ENCODE results near the gene ABHD2.
"Not testable (repeated sequence)": the region's sequence is repeated elsewhere in the genome, so short reads cannot be mapped to it uniquely, and the experiment has no call there.

ABHD2 gene

GRCh38 chr15:89130201-89130600, 41.9 kb downstream of the ABHD2 start:
- no peak overlapping the region for H3K4me3 Mint-ChIP-seq

GRCh38 chr15:89131731-89132130, 43.5 kb downstream of the ABHD2 start:
- Mint-ChIP-seq H3K36me3 (ENCODE audit: low read depth) (peaks cover 34% of the 10 kb centered on the region), H3K9me3 (no peaks in the 10 kb centered on the region), H3K4me3 (no peak overlapping the region), H3K4me1 (ENCODE audit: low read depth) (peaks cover 56% of the 10 kb centered on the region), H3K27ac (no peak overlapping the region), H3K27me3 (no peaks in the 10 kb centered on the region)

More at GRCh38 chr15:89130201-89130600, 41.9 kb downstream of the ABHD2 start:
- Mint-ChIP-seq H3K9me3 (no peaks in the 10 kb centered on the region), H3K4me1 (ENCODE audit: low read depth) (peaks cover 52% of the 10 kb centered on the region), H3K27me3 (no peaks in the 10 kb centered on the region), H3K27ac (peak overlapping the region; percentile 74), H3K36me3 (ENCODE audit: low read depth) (peaks cover 38% of the 10 kb centered on the region)

- Mint-ChIP-seq H3K36me3 (ENCODE audit: low read depth) (peaks cover 37% of the 10 kb centered on the region), H3K27ac (peak overlapping the region; percentile 21), H3K4me3 (peak overlapping the region; percentile 2), H3K27me3 (no peaks in the 10 kb centered on the region), H3K9me3 (no peaks in the 10 kb centered on the region), H3K4me1 (ENCODE audit: low read depth) (peaks cover 59% of the 10 kb centered on the region)
Observed at GRCh38 chr15:89132611-89133507, 44.6 kb downstream of the ABHD2 start.

- Mint-ChIP-seq H3K36me3 (ENCODE audit: low read depth) (peaks cover 37% of the 10 kb centered on the region), H3K4me1 (ENCODE audit: low read depth) (peaks cover 59% of the 10 kb centered on the region)
- not testable (repeated sequence) for H3K4me3 Mint-ChIP-seq, H3K27me3 Mint-ChIP-seq, H3K9me3 Mint-ChIP-seq, H3K27ac Mint-ChIP-seq
Observed at GRCh38 chr15:89135387-89136077, 47.3 kb downstream of the ABHD2 start.

GRCh38 chr15:89136078-89136806, 48.0 kb downstream of the ABHD2 start:
- peaks cover 53% of the 10 kb centered on the region for H3K4me1 Mint-ChIP-seq (ENCODE audit: low read depth)
- H3K36me3 Mint-ChIP-seq (ENCODE audit: low read depth): peaks cover 31% of the 10 kb centered on the region

GRCh38 chr15:89136818-89137772, 48.8 kb downstream of the ABHD2 start:
- Mint-ChIP-seq H3K27me3 (no peaks in the 10 kb centered on the region), H3K27ac (no peak overlapping the region), H3K9me3 (no peaks in the 10 kb centered on the region), H3K4me3 (no peak overlapping the region), H3K4me1 (ENCODE audit: low read depth) (peaks cover 51% of the 10 kb centered on the region), H3K36me3 (ENCODE audit: low read depth) (peaks cover 26% of the 10 kb centered on the region)

More at GRCh38 chr15:89136078-89136806, 48.0 kb downstream of the ABHD2 start:
- Mint-ChIP-seq H3K27me3 (no peaks in the 10 kb centered on the region), H3K9me3 (no peaks in the 10 kb centered on the region), H3K27ac (no peak overlapping the region), H3K4me3 (no peak overlapping the region)

- Mint-ChIP-seq H3K9me3 (no peaks in the 10 kb centered on the region), H3K4me3 (no peak overlapping the region), H3K36me3 (ENCODE audit: low read depth) (peaks cover 25% of the 10 kb centered on the region), H3K27ac (no peak overlapping the region), H3K4me1 (ENCODE audit: low read depth) (peaks cover 51% of the 10 kb centered on the region), H3K27me3 (no peaks in the 10 kb centered on the region)
Observed at GRCh38 chr15:89137926-89138325, 49.7 kb downstream of the ABHD2 start.

GRCh38 chr15:89138999-89139612, 50.9 kb downstream of the ABHD2 start:
- Mint-ChIP-seq H3K36me3 (ENCODE audit: low read depth) (peaks cover 16% of the 10 kb centered on the region), H3K9me3 (no peaks in the 10 kb centered on the region), H3K4me3 (no peak overlapping the region), H3K4me1 (ENCODE audit: low read depth) (peaks cover 53% of the 10 kb centered on the region), H3K27ac (no peak overlapping the region), H3K27me3 (no peaks in the 10 kb centered on the region)

- no peaks in the 10 kb centered on the region for H3K9me3 Mint-ChIP-seq
- peaks cover 20% of the 10 kb centered on the region for H3K36me3 Mint-ChIP-seq (ENCODE audit: low read depth)
- H3K4me1 Mint-ChIP-seq (ENCODE audit: low read depth): peaks cover 57% of the 10 kb centered on the region
- H3K27ac Mint-ChIP-seq: peak overlapping the region; percentile 59
- no peak overlapping the region for H3K4me3 Mint-ChIP-seq
- H3K27me3 Mint-ChIP-seq: no peaks in the 10 kb centered on the region
Observed at GRCh38 chr15:89139613-89140499, 51.6 kb downstream of the ABHD2 start.

GRCh38 chr15:89140595-89140994, 52.3 kb downstream of the ABHD2 start:
- Mint-ChIP-seq H3K27me3 (no peaks in the 10 kb centered on the region), H3K4me3 (no peak overlapping the region), H3K27ac (peak overlapping the region; percentile 10), H3K36me3 (ENCODE audit: low read depth) (peaks cover 22% of the 10 kb centered on the region), H3K9me3 (no peaks in the 10 kb centered on the region), H3K4me1 (ENCODE audit: low read depth) (peaks cover 59% of the 10 kb centered on the region)

GRCh38 chr15:89141159-89141558, 52.9 kb downstream of the ABHD2 start:
- peaks cover 22% of the 10 kb centered on the region for H3K36me3 Mint-ChIP-seq (ENCODE audit: low read depth)
- not testable (repeated sequence) for H3K4me3 Mint-ChIP-seq, H3K9me3 Mint-ChIP-seq, H3K27me3 Mint-ChIP-seq, H3K27ac Mint-ChIP-seq
- peaks cover 55% of the 10 kb centered on the region for H3K4me1 Mint-ChIP-seq (ENCODE audit: low read depth)

- H3K27me3 Mint-ChIP-seq: no peaks in the 10 kb centered on the region
- H3K27ac Mint-ChIP-seq: no peak overlapping the region
- H3K36me3 Mint-ChIP-seq (ENCODE audit: low read depth): peaks cover 19% of the 10 kb centered on the region
- H3K4me1 Mint-ChIP-seq (ENCODE audit: low read depth): peaks cover 48% of the 10 kb centered on the region
- no peaks in the 10 kb centered on the region for H3K9me3 Mint-ChIP-seq
- no peak overlapping the region for H3K4me3 Mint-ChIP-seq
Observed at GRCh38 chr15:89141885-89142284, 53.6 kb downstream of the ABHD2 start.

GRCh38 chr15:89142423-89142822, 54.2 kb downstream of the ABHD2 start:
- no peak overlapping the region for H3K4me3 Mint-ChIP-seq
- no peaks in the 10 kb centered on the region for H3K9me3 Mint-ChIP-seq
- H3K27ac Mint-ChIP-seq: no peak overlapping the region
- H3K4me1 Mint-ChIP-seq (ENCODE audit: low read depth): peaks cover 43% of the 10 kb centered on the region
- no peaks in the 10 kb centered on the region for H3K27me3 Mint-ChIP-seq
- peaks cover 15% of the 10 kb centered on the region for H3K36me3 Mint-ChIP-seq (ENCODE audit: low read depth)

Data from stimulated activated naive CD8-positive, alpha-beta T cell treated with anti-CD3 and anti-CD28 coated beads, Interleukin-15, Interleukin-2, amounts not matched to agents 100 ng/mL and 50 ng/mL, for 24 hours (primary cell).